Measurements from ENCODE around the gene FANK1.
"Not testable (repeated sequence)": the region's sequence is repeated elsewhere in the genome, so short reads cannot be mapped to it uniquely, and the experiment has no call there.

The FANK1 gene

GRCh38 chr10:125927265-125927664 is 30.9 kb downstream of the FANK1 start:
- DNase-seq = not testable (repeated sequence)

- no peak for DNase-seq
These were observed 32.7 kb downstream of the FANK1 start for GRCh38 chr10:125928928-125929585.

- DNase-seq = no peak
These were observed 33.3 kb downstream of the FANK1 start for GRCh38 chr10:125929618-125930017.

- DNase-seq = no peak
These were observed 37.3 kb downstream of the FANK1 start for GRCh38 chr10:125933693-125934092.

- DNase-seq = no peak
These were observed 40.0 kb downstream of the FANK1 start for GRCh38 chr10:125936331-125936730.

DNA sequence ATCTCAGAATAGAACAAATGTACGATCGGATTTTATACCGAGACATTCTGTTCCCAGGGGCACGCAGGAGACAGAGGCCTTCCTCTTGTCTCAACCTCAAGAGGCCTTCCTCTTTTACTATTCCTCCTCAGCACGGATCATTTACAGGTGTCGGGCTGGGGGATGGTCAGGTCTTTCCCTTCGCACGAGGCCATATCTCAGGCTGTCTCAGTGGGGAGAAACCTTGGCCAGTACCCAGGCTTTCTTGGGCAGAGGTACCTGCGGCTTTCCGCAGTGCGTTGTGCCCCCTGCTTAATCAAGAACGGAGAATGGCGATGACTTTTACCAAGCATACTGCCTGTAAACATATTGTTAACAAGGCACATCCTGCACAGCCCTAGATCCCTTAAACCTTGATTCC is 44.2 kb downstream of the FANK1 start:
- no peak for DNase-seq

DNA sequence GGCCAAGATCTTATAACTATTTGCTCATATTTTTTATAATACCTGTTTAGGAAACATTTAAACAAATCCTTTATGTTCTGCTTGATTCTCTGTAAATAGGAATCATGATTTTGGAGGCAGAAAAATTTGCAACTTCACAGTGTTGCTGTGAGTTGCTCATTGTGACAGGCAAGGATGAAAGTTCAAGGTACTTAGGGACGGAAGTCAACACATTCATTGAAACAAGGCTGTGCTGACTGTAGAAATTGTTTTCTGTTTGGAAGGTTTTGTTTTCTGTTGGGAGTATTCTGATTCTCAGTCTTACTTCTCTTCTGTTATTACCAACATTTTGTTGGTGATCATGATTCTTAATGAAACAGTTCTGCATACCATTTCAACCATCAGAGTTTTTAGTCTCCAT is 54.9 kb downstream of the FANK1 start:
- DNase-seq = no peak

DNA sequence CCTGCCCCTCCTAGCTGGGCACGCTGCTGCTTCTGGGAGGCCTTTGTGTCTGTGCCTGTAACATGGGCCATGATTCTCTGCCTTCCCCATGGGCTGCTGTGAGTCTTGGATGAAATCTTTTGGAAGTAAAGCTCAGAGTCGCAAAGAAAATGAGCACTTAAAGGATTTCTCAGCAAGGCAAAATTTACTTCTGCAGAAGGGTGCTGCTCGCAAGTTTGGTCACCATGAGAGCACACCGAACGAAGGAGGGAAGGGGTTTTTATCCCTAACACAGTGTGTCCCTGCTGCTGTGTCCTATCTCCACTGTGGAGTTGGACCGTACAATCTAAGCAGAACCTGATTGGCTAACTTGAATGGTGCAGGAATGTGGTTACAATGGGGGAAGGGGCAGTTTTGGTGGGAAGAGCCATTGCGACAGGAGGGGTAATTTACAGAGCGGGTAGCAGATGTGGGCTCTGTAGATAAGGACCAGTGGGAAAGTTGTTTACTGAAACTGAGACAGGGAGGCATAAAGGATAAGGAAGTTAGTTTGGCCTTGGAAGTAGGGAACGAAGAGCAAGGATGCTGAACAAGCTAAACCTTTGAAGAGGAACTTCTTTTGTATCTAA is 57.5 kb downstream of the FANK1 start:
- DNase-seq = no peak

DNA sequence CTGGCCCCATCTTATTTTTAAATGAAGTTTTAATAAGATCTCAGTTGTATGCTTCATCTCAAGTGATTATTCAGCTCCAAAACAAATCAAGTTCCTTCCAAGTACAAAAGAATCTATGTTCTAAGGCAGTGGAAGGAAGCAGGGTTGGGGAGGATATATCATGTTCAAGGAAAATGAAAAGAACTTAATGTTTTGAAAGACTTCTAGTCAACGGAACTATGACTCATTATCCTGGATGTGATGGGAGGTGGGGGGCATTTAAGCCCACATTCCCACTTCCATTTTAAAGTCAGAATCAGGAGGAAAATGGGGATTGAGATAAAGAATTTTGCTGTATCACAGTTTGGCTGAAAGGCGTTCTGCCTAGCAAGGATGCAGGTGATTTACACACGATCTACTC is 59.4 kb downstream of the FANK1 start:
- DNase-seq = no peak

DNA sequence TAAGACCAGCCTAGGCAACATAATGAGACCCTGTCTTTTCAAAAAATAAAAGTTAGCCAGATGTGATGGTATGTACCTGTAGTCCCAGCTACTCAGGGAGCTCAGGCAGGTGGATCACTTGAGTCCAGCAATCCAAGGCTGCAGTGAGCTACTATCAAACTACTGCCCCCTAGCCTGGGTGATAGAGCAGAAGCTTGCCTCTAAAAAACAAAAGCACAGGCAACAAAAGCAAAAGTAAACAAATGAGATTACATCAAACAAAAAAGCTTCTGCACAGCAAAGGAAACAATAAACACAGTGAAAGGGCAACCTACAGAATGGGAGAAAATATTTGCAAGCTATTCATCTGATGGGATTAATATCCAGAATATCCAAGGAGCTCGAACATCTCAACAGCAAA is 65.4 kb downstream of the FANK1 start:
- no peak for DNase-seq

DNA sequence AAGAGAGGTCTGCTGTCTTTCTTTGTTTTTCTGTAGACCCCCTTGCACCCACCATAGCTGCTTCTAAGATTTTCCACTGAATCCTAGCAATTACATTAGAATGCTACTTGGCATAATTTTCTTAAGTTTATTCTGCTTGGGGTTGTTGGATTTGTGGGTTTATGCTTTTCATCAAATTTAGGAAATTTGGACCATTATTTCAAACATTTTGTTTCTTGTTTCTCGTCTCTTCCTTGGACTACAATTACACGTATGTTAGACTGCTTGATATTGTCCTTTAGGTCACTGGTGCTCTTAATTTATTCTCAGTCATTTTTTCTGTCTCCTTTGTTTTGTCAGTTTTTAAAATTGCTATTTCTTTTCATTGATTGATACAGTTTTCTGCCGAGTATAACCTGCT is 65.8 kb downstream of the FANK1 start:
- no peak for DNase-seq

- no peak for DNase-seq
These were observed 68.2 kb downstream of the FANK1 start for GRCh38 chr10:125964558-125964957.

- DNase-seq = no peak
These were observed 71.2 kb downstream of the FANK1 start for GRCh38 chr10:125967533-125967932.

DNA sequence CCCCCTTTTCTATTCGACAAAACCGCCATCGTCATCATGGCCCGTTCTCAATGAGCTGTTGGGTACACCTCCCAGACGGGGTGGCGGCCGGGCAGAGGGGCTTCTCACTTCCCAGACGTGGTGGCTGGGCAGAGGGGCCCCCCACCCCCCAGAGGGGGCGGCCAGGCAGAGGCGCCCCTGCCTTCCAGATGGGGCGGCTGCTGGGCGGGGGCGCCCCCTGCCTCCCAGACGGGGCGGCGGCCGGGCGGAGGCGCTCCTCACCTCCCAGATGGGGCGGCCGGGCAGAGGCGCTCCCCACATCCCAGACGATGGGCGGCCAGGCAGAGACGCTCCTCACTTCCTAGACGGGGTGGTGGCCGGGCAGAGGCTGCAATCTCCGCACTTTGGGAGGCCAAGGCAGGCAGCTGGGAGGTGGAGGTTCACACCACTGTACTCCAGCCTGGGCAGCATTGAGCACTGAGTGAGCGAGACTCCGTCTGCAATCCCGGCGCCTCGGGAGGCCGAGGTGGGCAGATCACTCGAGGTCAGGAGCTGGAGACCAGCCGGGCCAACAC is 73.8 kb downstream of the FANK1 start:
- DNase-seq = not testable (repeated sequence)

GRCh38 chr10:125976960-125977605 is 80.7 kb downstream of the FANK1 start:
- no peak for DNase-seq

DNA sequence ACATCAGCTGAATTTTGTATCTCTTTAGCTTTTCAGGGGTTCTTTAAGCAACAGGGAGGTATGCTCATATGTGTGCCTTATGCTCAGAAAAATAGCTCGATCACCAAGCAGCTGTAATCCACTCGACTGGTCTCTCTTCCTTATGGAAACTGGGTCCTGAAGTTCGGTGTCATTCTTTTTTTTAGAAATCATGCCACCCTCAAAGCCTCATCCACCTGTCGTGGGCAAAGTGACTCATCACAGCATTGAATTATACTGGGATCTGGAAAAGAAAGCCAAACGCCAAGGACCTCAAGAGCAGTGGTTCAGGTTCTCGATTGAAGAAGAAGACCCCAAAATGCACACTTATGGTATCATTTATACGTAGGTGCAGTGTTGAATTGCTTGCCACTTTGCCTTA is 83.6 kb downstream of the FANK1 start:
- DNase-seq = no peak

GRCh38 chr10:125980521-125981035 is 84.2 kb downstream of the FANK1 start:
- peak in 1 of 56 donors; percentile 1 for DNase-seq

DNA sequence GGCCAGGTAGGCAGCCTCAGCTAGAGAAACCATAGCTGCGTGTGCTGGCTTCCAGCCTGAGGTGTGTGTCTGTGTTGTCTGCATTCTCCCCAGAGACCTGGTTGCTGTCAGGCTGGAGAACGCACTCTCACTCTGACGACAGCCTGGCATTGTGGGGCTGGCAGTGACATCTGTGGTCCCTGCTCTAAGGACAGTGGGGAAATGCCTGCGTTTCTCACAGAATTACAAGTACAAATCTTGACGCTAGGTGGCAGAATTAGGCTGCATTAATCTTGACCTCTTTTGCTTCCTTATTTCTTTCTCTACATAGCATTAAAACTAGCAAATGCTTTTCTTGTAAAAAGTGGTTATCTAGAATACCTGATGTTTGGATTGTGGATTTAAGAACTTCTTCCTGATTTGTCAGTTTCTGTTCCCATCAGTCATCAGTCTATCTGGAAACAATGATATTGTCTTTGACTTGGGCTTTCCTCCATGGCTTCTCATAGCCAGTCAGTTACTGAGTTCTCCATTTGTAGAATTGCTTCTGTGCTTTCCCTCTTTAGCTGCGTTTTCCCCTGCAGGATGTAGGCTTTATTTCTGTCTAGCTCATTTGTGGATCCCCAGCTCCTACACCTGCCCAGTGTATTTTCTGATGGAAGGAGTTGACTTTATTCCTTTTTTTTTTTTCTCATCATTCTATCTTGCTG is 86.0 kb downstream of the FANK1 start:
- DNase-seq = peak in 23 of 56 donors; percentile 2 to 74 (median 15)

DNA sequence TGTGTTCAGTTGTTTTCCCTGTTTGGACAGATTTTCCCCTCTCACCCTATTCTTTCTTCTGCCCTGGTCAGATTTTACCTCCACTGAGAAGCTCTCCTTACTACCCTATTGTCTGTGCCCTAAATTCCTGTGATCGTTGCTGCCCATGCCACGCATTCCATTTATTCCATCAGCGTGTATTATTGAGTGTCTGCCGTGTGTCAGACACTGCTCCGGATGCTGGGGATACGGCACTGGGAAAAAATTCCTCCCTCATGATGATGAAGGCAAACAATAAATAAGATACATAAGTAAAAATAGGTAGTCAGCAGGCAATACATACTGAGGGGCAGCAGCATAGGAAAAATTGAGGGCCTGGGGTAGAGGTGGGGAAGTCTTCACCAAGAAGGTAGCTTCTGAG is 86.8 kb downstream of the FANK1 start:
- DNase-seq = no peak

- no peak for DNase-seq
These were observed 87.3 kb downstream of the FANK1 start for GRCh38 chr10:125983656-125984055.

DNA sequence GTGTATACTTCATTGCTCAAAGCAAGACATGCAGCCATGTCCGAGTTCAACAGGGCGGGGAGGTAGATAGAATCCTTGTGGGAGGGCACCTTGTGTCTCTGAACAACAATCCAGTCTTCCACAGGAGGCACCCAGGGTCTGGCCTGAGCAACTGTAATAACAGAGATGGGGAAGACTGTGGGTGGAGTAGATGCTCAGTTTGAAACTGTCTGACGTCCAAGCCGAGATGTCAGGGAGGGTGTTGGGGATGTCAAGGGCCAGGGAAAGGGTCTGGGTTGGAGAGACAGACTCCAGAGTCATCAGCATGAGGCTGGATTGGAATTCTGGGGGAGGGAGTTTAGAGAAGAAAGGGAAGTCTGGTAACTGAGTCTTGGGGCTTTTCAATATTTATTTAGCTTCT is 88.0 kb downstream of the FANK1 start:
- DNase-seq = no peak

All from amygdala (tissue), 56 donors.